SK-N-SH treated with all-trans-retinoic acid at 6 μM for 48 hours (cell line): Measurements from ENCODE around the gene TNFSF4.

Source experiments
- ATAC-seq: fragments of 200-7000 bp; cut with Tn5 transposase; 3 replicates; pipeline ENCODE4 v1.9.1; 2020; ENCODE audit warnings: mild to moderate bottlenecking, moderate library complexity
- ARNTL ChIP-seq: fragments of 450-650 bp; formaldehyde crosslinking; IDR thresholded peaks from 2 replicates; pipeline ENCODE4 v1.5.0; 2020; ENCODE audit warnings: low read depth, mild to moderate bottlenecking, moderate library complexity, borderline replicate concordance
- CSDC2 ChIP-seq: fragments of 250-450 bp; sonication (Bioruptor Pico); IDR thresholded peaks from 2 replicates; pipeline ENCODE4 v1.5.0; 2020; ENCODE audit warnings: mild to moderate bottlenecking, moderate library complexity
- ESRRG ChIP-seq: fragments of 250-450 bp; sonication (Bioruptor Pico); IDR thresholded peaks from 2 replicates; pipeline ENCODE4 v1.6.1; 2021; ENCODE audit warnings: mild to moderate bottlenecking
- GLIS3 ChIP-seq: fragments of 250-450 bp; sonication (Bioruptor Pico); IDR thresholded peaks from 2 replicates; pipeline ENCODE4 v1.5.0; 2020; ENCODE audit warnings: mild to moderate bottlenecking, moderate library complexity
- ISL1 ChIP-seq: fragments of 250-450 bp; sonication (Bioruptor Pico); IDR thresholded peaks from 2 replicates; pipeline ENCODE4 v2.1.2; 2022; ENCODE audit warnings: mild to moderate bottlenecking, moderate library complexity
- OSR1 ChIP-seq: fragments of 250-450 bp; sonication (Bioruptor Pico); IDR thresholded peaks from 2 replicates; pipeline ENCODE4 v1.8.0; 2022; ENCODE audit warnings: moderate library complexity, mild to moderate bottlenecking, inconsistent platforms
- RARB ChIP-seq: fragments of 250-450 bp; sonication (Bioruptor Pico); IDR thresholded peaks from 2 replicates; pipeline ENCODE4 v1.8.0; 2021; ENCODE audit warnings: mild to moderate bottlenecking, moderate library complexity
- SNAI2 ChIP-seq: fragments of 250-450 bp; sonication (Bioruptor Pico); IDR thresholded peaks from 2 replicates; pipeline ENCODE4 v1.5.0; 2020; ENCODE audit warnings: mild to moderate bottlenecking, moderate library complexity
- TCF4 ChIP-seq: fragments of 250-450 bp; sonication (Bioruptor Pico); IDR thresholded peaks from 2 replicates; pipeline ENCODE4 v1.8.0; 2021; ENCODE audit warnings: mild to moderate bottlenecking, moderate library complexity, borderline replicate concordance
- TOX ChIP-seq: fragments of 250-450 bp; sonication (Bioruptor Pico); IDR thresholded peaks from 2 replicates; pipeline ENCODE4 v1.8.0; 2021; ENCODE audit warnings: mild to moderate bottlenecking, moderate library complexity, borderline replicate concordance
- ZFP30 ChIP-seq: fragments of 450-650 bp; formaldehyde crosslinking; IDR thresholded peaks from 2 replicates; pipeline ENCODE4 v1.5.0; 2022; ENCODE audit warnings: mild to moderate bottlenecking, moderate library complexity
- ZNF565 ChIP-seq: fragments of 450-650 bp; formaldehyde crosslinking; conservative IDR thresholded peaks from 2 replicates; pipeline ENCODE4 v1.5.0; 2020; ENCODE audit warnings: low read depth, mild to moderate bottlenecking, moderate library complexity
- ZNF70 ChIP-seq: fragments of 450-650 bp; formaldehyde crosslinking; IDR thresholded peaks from 2 replicates; pipeline ENCODE4 v1.5.0; 2020; ENCODE audit warnings: mild to moderate bottlenecking, moderate library complexity
- ZNF8 ChIP-seq: fragments of 450-650 bp; formaldehyde crosslinking; IDR thresholded peaks from 2 replicates; pipeline ENCODE4 v1.5.0; 2020; ENCODE audit warnings: mild to moderate bottlenecking, moderate library complexity
- TF ChIP-seq, protein P1 (sequence below): fragments of 250-450 bp; sonication (Bioruptor Pico); IDR thresholded peaks from 2 replicates; pipeline ENCODE4 v1.5.0; 2020; ENCODE audit warnings: mild to moderate bottlenecking, moderate library complexity
- TF ChIP-seq, protein P2 (sequence below): fragments of 250-450 bp; sonication (Bioruptor Pico); IDR thresholded peaks from 2 replicates; pipeline ENCODE4 v1.8.0; 2021; ENCODE audit warnings: low read depth, mild to moderate bottlenecking, moderate library complexity, borderline replicate concordance
- TF ChIP-seq, protein P3 (sequence below): fragments of 250-450 bp; sonication (Bioruptor Pico); IDR thresholded peaks from 2 replicates; pipeline ENCODE4 v1.5.1; 2021; ENCODE audit warnings: mild to moderate bottlenecking, moderate library complexity
- TF ChIP-seq, protein P4 (sequence below): fragments of 250-450 bp; sonication (Bioruptor Pico); IDR thresholded peaks from 2 replicates; pipeline ENCODE4 v1.8.0; 2020; ENCODE audit warnings: mild to moderate bottlenecking, moderate library complexity, borderline replicate concordance

Gene TNFSF4

DNA sequence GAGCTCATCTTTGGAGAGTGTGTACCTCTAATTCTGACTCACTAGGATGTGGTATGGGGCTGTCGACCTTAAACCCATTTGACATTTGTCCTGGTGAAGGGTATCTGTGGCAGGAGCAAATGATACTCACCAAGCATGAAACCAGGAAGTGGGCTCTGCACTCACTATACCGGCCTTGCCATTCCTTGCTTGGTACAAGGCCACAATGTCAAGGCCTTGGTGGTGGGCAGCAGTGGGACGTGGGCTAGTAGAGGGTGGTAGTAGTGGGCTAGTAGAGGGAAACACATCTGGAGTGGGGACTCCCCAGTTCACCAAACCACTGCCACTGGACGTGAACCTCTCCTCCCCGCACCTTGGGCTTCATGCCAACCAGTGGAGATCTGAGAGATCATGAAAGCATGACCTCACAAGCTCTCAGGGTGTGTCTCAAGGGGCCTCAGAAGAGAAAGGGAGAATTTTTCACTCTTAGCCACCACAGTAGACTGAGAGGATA, 11.5 kb downstream of the TNFSF4 start:
- TF ChIP-seq ZFP30 (CRISPR knock-in tag) (no peak), SNAI2 (CRISPR knock-in tag) (no peak), ISL1 (CRISPR knock-in tag) (no peak), CSDC2 (no peak), ESRRG (CRISPR knock-in tag) (no peak), OSR1 (CRISPR knock-in tag) (no peak), TOX (no peak), ARNTL (CRISPR knock-in tag) (no peak)
- ATAC-seq, result no peak

DNA sequence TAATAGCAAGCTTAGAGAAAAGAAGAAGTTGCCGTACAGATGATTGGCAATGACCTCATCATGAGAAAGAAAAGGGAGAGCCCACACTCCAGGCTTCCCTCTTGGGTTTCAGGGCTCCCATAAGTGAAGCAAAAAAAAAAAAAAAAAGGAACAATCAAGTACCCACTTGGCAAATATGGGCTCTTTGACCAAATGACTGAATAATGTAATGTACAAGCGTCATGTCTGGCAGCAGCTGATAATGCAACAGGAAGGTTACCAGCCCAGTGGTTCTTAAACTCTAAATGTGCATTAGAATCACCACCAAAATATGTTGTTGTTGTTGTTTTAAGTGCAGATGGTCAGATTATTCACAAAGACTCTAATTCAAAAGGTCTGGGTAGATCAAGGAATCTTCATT, 13.5 kb downstream of the TNFSF4 start:
- TF ChIP-seq ZNF8 (no peak), ZFP30 (CRISPR knock-in tag) (no peak), SNAI2 (CRISPR knock-in tag) (no peak), CSDC2 (no peak), ISL1 (CRISPR knock-in tag) (no peak), RARB (CRISPR knock-in tag) (no peak), ESRRG (CRISPR knock-in tag) (no peak)
- TF ChIP-seq, protein P1, sequence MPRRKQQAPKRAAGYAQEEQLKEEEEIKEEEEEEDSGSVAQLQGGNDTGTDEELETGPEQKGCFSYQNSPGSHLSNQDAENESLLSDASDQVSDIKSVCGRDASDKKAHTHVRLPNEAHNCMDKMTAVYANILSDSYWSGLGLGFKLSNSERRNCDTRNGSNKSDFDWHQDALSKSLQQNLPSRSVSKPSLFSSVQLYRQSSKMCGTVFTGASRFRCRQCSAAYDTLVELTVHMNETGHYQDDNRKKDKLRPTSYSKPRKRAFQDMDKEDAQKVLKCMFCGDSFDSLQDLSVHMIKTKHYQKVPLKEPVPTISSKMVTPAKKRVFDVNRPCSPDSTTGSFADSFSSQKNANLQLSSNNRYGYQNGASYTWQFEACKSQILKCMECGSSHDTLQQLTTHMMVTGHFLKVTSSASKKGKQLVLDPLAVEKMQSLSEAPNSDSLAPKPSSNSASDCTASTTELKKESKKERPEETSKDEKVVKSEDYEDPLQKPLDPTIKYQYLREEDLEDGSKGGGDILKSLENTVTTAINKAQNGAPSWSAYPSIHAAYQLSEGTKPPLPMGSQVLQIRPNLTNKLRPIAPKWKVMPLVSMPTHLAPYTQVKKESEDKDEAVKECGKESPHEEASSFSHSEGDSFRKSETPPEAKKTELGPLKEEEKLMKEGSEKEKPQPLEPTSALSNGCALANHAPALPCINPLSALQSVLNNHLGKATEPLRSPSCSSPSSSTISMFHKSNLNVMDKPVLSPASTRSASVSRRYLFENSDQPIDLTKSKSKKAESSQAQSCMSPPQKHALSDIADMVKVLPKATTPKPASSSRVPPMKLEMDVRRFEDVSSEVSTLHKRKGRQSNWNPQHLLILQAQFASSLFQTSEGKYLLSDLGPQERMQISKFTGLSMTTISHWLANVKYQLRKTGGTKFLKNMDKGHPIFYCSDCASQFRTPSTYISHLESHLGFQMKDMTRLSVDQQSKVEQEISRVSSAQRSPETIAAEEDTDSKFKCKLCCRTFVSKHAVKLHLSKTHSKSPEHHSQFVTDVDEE (CRISPR knock-in tag), result no peak
- TF ChIP-seq, protein P2, sequence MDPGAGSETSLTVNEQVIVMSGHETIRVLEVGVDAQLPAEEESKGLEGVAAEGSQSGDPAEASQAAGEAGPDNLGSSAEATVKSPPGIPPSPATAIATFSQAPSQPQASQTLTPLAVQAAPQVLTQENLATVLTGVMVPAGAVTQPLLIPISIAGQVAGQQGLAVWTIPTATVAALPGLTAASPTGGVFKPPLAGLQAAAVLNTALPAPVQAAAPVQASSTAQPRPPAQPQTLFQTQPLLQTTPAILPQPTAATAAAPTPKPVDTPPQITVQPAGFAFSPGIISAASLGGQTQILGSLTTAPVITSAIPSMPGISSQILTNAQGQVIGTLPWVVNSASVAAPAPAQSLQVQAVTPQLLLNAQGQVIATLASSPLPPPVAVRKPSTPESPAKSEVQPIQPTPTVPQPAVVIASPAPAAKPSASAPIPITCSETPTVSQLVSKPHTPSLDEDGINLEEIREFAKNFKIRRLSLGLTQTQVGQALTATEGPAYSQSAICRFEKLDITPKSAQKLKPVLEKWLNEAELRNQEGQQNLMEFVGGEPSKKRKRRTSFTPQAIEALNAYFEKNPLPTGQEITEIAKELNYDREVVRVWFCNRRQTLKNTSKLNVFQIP (CRISPR knock-in tag), result no peak
- ATAC-seq, result peak; percentile 47

DNA sequence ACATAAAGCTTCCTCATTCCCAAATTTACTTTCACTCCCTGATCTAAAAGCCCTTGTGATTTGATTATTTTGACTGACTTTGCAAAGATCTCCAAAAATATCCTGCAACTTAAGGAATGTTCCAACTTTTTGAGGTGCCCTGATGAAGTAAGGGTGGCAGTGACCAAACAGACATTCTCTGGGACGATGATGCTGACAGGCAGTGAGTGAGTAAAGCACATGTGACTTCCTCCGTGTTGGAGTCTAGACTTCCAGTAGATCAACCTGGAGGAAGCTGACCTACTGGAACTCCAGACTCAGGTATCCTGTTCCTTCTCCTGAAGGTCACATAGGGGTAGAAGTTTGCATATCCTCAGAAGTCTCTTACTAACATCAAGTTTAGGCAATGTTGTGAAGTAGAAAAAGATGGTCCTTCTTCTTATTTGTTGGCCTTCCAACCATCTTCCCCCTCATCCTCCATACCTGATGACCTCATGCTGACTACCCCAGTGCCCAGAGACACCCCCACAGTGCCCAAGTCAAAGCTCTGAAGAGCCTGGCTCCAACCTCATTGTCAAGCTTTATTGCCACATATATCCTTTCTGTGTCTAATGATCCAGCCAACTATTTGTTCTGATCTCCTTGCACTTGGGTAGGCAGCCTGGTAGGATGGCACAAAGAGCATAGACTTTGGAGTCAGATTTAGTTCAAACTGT, 16.0 kb downstream of the TNFSF4 start:
- TF ChIP-seq GLIS3 (no peak), ZNF8 (no peak), TOX (no peak), ZNF70 (no peak), RARB (CRISPR knock-in tag) (no peak), ZNF565 (CRISPR knock-in tag) (no peak), TCF4 (CRISPR knock-in tag) (no peak), CSDC2 (no peak)
- TF ChIP-seq, protein P3, sequence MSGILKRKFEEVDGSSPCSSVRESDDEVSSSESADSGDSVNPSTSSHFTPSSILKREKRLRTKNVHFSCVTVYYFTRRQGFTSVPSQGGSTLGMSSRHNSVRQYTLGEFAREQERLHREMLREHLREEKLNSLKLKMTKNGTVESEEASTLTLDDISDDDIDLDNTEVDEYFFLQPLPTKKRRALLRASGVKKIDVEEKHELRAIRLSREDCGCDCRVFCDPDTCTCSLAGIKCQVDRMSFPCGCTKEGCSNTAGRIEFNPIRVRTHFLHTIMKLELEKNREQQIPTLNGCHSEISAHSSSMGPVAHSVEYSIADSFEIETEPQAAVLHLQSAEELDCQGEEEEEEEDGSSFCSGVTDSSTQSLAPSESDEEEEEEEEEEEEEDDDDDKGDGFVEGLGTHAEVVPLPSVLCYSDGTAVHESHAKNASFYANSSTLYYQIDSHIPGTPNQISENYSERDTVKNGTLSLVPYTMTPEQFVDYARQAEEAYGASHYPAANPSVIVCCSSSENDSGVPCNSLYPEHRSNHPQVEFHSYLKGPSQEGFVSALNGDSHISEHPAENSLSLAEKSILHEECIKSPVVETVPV (CRISPR knock-in tag), result no peak
- TF ChIP-seq, protein P4, sequence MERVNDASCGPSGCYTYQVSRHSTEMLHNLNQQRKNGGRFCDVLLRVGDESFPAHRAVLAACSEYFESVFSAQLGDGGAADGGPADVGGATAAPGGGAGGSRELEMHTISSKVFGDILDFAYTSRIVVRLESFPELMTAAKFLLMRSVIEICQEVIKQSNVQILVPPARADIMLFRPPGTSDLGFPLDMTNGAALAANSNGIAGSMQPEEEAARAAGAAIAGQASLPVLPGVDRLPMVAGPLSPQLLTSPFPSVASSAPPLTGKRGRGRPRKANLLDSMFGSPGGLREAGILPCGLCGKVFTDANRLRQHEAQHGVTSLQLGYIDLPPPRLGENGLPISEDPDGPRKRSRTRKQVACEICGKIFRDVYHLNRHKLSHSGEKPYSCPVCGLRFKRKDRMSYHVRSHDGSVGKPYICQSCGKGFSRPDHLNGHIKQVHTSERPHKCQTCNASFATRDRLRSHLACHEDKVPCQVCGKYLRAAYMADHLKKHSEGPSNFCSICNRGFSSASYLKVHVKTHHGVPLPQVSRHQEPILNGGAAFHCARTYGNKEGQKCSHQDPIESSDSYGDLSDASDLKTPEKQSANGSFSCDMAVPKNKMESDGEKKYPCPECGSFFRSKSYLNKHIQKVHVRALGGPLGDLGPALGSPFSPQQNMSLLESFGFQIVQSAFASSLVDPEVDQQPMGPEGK, result no peak
- TF ChIP-seq, protein P2 (CRISPR knock-in tag), result no peak
- ATAC-seq, result peak; percentile 21
